Stimulated activated CD4-positive, alpha-beta T cell treated with anti-CD3 and anti-CD28 coated beads, Interleukin-15, amount 100 ng/mL, for 24 hours (primary cell): Measurements from ENCODE around the gene RANGRF.
A peak's percentile ranks its signal among the peaks of the same experiment; 100 is the strongest.

ENCODE experiments used
- DNase-seq: peaks from one replicate; pipeline ENCODE4 v3.0.0-alpha.2; 2020

RANGRF gene

DNA sequence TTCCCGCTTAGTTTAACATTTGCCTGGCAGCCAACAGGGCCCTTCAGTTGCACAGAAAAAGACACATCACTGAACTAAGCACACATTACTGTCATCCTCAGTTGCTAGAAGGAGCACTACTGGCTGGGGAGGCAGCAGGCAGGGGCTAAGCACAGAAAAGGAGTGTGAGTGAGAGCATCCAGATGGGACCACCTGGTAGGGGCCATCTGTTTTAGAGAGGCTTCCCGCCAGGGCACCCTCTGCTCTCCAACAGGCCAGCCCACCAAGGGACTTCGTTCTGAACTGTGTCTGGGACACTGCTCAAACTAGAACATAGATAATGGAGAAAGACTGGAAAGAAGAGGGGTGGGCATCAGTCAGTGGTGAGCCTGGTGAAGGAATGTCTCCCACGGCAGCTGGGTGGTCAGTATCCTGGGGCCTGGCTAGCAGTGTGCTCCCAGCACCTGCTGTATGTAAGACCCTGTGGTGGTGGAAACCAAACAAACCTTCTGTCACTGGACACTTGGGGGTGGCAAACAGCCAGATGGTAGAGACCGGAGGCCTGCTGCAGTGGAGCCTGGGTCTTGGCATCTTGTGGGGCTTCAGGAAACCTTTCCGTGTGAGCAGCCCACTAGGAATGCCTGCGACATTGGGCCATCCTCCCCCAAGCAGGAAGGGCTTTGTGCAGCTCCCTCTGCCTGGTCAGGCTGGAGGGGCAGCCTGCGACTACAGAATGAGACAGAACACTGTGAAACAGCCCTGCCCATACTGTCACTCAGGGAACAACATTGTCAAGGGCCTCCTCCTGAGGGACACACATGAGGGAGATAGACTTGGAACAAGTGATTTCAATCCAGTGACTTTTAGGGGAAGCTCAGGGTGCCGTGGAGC, 12.8 kb upstream of the RANGRF start:
- DNase-seq: no peak

DNA sequence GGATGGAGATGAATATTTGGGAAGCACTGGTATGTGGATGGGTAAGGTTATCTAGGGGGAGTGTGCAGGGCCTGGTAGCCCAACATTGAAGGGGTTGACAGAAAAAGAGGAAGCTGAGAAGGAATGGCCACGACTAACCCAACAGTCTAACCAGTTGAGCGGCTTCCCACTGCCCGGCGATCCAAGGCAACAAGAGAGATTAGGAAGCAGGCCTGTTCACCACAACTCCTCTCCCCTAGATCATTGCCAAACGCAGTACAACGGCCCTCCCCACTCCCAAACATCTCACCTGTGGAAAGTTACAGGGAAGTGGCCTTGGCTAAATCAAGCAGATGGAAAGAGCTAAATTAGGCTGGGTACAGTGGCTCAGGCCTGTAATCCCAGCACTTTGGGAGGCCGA, 11.2 kb upstream of the RANGRF start:
- DNase-seq: no peak

DNA sequence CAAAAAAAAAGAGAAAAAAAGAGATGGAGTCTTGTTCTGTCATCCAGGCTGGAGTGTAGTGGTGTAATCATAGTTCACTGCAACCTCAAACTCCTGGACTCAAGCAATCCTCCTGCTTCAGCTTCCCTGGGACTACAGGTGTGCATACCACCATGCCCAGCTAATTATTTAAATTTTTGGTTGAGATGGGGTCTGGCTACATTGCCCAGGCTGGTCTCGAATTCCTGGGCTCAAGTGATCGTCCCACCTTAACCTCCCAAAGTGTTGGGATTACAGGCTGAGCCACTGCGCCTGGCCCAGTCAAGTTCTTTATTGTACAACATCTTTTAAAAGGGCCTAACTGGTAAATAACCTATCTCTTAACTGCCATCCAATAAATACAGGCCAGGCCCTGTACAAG, 6.1 kb upstream of the RANGRF start:
- no peak for DNase-seq

DNA sequence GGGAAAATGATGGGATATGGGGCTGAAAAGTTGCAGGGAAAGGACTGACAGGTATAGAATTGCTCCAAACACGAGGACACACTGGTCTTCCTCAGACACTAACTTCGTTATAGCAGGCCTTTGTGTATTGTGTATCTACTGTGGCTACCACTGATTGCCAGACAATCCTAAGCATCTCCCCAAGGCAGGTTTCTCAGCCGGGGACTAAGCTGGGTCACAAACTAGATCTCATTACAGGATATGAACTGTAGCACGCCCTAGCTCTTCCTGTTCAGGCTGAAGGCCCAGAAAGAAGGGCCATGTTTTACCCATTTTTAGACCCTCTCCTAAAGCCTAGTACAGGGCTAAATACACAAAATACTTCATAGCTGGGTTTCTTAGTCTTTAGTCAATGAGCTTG, 5.1 kb upstream of the RANGRF start:
- DNase-seq: no peak

DNA sequence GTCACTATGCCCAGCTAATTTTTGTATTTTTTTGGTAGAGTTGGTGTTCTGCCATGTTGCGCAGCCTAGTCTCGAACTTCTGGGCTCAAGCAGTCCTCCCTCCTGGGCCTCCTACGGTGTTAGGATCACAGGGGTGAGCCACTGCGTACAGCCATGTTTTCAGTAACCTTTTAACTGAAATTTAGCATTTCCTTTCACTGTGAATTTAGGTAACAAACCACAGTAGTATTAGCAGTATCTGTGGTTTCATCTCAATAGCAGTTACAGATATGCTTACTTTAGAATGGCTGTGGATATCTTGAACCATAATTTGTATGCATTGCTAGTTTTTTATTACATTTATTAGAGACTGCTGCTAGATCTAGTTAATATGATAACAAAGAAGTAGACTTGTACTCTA, 4.3 kb upstream of the RANGRF start:
- no peak for DNase-seq

DNA sequence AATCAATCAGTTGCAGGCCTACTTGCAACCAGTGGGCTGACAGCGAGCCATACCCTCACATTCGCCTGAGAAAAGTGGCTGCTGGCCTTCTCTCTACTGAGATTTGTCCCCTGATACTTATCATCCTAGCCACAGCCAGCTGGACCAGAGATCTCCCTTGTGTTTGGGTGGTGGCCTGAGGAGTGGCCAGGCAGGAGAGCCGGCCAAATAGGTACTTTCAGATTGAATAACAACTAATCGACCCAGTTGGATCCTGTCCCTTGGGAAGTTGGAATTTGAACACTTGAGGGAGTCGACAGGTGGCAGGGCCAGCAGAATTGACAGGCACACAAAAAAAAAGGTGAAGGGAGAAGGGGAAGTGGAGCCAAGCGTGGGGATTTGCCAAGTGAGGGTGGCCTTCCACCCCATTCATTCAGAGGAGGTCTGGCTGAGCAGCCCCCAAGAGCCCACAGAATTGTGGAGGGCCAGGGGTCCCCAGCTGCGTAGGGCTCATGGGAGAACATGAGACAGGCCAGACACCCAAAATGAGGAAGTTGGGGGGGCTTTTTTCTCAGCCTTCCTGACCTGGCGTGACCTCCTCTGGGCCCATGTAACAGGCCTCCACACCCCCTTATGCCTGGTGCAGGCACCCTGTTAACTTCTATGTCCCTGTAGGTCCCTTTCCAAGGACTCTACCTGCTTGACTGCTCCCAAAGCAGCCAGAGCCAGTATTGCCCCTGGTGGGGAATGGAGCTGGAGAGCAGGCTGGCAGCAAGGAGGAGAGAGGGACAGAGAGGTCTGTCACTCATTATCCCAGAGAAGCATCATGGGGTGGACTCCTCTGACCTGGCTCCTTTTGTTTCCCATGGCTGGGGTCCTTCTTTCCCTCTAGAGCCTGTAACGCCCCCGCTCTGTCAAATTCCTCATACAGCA, 2.9 kb upstream of the RANGRF start:
- DNase-seq: no peak

DNA sequence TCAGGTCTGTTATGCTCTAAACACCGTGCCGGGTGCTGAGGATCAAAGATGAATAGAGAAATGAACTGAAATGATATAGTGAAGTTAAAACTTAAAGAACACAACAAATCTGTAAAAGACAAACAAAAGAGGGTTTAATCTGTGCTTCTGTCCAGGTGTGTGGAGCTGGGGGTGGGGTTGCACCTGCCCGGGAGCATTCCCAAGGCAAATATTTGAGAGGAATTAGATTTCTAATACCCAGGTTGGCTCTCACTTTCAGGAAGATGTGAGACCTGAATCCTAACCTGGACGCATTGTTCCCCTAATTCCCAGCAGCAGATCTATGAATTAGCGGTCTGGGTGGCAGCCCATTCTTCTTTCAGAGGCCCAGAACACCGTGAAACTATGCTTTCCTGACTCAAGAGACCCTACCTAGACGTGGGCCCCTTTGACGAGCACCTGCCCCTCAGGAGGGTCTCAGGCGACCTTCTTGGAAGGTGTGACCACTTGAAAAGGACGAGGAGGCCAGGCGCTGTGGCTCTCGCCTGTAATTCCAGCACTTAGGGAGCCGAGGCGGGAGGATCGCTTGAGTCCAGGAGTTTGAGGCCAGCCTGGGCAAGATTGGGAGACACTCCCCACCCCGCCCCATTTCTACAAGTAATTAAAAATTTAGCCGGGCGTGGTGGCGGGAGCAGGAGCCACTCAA, 677 bp upstream of the RANGRF start:
- no peak for DNase-seq

DNA sequence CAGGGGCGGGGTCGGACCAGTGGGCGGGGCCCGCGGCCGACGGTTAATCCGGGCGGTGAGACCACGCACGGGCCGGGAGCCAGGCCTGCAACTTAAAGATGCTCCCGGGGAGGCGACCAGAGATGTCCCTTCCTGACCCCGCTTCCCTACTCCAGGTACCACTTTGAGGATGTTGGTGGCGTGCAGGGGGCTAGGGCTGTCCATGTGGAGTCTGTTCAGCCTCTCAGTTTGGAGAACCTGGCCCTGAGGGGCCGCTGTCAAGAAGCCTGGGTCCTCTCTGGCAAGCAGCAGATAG, 580 bp downstream of the RANGRF start:
- DNase-seq: peak; percentile 90

DNA sequence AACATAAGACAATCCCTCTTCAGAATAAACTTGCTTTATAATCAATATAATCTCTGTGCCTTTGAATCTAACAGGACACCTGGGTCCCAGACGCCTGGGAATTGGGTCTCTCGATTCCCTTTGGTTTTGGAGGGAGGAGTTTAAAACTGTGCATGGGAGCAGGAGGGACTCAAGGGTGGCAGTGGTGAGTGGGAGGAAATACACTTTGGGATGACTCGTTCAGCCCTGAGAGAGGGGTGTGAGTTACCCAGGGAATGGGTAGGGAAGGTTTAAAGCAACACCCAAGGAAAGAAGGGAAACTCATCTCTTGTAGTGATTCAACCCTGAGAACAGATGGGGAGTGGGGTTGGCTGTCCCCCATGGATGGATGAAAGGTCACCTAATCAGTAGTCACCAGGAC, 1.6 kb downstream of the RANGRF start:
- DNase-seq: no peak

DNA sequence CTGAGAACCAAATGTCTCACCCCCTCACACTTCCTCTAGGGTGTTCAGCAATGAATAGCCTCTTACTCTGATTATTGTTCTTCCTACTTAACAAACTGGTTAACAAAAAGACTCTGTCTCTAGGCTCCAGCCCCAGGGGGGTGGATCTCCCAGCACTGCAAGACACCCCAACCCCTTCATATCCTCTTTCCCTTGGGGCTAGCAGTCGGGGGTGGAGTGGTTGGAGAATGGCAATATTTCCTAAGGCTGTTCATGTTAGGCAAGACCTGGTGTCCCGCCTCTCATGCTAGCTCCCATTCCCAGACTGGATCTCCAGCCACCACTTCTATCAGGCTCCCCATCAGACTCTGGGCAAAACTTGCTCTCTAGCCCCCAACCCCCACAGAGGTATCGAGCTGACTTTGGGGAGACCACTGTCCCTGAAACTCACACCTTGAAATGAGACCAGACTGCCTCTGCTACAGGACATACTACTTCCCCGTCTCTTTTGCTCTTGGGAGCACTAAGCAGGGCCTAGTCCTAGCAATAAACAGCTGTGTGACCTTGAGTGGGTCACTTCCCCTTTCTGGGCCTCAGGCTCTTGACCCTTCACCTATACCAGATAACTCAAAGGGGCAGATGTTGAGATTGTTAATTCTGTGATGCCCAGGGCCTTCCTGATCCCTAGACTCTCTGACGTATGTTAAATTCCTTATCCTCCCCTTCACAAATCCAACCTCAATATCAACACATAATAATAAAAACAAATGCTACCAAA, 4.3 kb downstream of the RANGRF start:
- no peak for DNase-seq

DNA sequence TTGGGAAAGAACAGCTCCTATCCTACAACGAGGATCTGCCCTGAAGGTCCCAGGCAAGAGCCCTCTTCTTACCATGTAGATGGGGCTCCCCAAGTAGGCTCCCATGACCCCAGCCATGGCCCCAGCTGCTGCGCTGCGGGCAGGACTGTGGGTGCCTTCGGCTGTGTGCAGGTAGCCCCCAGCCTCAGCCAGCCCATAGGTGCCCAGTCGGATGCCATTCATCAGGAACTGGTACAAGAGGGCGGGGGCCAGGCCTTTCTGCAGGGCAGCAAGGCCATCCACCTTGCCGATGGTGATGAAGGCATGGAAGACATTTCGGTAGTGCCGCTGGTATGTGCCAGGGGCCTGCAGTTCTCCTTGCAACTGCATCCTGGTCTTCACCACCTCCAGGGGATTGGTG, 5.9 kb downstream of the RANGRF start:
- no peak for DNase-seq

DNA sequence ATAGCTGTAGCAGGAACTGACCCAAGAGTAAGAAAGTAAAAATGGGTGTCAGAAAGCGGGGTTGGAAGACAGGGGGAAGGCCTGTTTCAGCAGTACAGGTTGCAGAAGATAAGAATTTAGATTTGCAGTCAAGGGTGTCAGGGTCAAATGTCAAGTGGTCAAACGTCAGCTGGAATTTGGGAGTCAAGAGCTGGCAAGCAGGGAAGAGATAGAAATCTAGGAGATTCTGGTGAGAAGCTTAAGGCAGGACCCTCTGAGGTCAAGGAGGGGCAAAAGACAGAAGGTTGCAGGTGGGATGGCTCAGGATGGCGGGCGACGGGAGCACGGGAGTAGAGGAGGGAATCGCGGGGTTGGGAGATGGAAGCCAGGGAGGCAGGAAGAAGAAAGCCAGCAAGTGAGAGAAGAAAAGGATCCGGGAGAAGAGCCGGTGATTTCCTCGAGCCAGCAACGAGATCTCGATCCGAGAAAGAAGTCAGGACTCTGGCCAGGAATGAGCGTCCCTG, 6.4 kb downstream of the RANGRF start:
- no peak for DNase-seq

DNA sequence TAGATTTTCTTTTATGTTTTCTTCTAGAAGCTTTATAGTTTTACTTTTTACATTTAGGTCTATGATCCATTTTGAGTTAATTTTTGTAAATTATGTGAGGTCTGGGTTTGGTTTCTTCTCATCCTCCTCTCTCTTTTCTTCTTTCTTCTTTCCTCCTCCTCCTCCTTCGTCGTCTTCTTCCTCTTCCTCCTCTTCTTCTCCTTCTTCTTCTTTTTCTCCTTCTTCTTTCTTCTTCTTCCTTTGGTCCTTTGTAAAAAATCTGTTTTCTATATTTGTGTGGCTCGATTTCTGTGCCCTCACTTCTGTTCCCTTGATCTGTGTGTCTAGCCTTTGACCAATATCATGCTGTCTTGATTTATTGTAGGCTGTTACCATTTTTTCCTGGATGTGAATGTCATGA, 11.8 kb downstream of the RANGRF start:
- DNase-seq: no peak

DNA sequence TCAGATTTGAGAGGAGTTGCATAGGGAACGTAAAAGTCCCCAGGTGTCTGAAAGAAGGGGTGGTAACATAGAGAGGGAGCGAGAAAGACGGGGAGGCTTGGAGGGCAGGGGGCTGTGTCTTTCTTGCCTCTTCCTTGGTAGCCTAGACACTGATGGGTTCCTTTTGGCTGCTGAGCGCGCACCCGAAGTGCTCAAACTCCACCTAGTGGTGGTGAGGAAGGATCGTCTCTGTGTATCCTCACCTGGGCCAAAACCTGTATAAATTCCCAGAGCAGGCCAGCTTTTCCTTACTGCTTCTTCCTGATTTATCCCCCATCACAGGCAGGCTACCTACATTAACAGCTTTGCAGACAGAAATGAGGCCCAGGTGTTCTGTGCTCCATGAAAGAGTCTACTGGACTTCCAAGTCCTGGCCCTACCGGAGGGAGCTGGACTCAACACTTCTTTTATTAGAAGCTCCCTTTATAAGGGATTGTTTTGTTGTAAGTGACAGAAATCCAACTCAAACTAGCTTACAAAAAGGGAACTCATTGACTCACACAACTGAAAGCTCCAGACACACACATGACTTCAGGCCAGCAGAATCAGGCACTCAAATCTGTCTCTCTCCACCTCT, 12.3 kb downstream of the RANGRF start:
- DNase-seq: peak; percentile 65

DNA sequence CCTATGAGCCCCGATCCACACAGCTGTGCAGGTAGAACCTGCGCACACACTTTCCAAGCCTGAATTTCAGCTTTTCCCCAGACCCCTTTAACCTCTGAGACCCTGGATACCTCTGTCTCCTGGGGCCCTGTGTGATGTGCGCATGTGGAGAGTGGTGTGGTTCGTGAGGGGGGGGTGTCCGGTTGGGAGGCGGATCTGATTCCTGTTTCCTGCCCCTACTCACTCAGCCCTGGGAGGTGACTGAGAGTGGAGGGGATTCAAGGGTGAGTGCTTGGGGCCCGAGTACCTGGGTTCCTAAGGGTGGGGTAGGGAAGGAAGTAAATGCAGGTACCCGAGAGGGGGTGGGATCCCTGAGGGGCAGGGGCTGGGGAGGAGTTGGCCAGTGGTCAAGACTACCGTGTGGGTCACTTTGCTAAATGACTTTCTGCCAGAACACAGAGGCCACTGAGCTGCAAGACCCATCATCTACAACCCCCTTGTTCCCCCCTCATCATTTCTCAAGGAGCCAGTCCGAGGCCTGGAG, 22.2 kb downstream of the RANGRF start:
- no peak for DNase-seq

DNA sequence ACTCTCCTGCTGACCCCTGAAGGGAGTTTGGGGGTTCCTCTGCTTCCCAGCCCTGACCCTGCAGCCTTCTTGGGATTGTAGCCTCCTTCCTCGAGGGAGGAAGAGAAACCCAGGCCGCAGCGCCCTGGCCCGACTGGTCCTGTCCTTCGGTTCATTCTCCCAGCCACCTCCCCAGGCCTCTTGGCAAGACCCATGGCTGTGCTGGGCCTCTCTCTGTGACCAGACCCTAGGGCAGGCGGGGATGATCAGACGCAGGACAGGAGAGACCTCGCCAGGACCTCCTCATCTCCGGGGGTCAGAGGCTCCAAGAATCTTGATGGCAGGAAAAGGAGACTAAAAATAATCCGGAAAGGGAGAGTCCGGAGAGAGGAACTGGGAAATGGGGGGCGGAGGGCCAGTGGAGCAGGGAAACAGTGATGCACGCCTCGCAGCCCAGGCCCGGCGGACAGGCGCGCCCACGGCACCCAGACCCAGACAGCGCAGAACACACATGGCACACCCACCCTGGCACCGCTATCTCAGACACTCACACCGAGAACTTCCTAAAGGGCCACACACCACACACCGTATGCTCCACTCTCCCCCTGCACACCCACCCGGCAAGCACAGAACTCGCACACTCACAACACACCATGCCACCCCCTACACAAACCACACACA, 22.8 kb downstream of the RANGRF start:
- no peak for DNase-seq

DNA sequence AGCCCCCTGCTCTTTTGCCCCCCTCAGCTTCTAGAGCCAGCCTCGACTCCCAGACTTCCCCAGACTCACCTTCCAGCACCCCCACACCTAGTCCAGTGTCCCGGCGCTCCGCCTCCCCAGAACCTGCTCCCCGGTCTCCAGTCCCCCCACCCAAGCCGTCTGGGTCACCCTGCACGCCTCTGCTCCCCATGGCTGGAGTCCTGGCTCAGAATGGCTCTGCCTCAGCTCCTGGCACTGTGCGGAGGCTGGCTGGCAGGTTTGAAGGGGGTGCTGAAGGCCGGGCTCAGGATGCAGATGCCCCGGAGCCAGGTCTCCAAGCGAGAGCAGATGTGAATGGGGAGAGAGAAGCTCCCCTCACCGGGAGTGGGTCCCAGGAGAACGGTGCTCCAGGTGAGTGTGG, 23.8 kb downstream of the RANGRF start:
- DNase-seq: no peak

DNA sequence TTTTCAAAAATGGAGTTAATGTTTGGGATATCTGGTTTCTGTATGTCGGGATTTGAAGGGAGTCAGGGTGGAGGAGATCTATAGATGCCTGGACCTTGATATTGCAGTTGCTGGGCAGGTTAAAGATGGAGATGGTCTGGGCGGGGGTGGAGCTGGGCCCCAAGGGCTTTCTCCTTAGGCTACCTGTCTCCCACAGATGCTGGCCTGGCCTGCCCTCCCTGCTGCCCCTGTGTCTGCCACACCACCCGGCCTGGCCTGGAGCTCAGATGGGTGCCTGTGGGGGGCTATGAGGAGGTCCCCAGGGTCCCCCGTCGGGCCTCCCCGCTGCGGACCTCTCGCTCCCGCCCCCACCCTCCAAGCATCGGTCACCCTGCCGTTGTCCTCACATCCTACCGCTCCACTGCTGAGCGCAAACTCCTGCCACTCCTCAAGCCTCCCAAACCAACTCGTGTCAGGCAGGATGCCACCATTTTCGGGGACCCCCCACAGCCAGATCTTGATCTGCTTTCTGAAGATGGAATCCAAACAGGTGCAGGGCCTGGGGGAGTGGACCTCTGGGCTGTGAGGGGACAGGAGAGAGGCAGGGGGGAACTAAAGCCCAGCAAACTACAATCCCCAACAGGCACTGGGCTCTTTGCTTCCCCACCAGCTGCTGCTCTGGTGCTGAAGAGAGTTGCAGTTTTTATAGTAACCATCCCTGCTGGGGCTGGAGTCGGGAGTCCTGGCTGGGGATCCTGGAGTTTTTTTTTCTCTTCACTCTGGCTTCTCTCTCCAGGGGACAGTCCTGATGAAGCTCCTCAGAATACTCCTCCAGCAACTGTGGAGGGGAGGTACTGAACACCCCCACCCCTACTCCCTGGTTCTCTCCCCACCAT, 24.5 kb downstream of the RANGRF start:
- DNase-seq: no peak

DNA sequence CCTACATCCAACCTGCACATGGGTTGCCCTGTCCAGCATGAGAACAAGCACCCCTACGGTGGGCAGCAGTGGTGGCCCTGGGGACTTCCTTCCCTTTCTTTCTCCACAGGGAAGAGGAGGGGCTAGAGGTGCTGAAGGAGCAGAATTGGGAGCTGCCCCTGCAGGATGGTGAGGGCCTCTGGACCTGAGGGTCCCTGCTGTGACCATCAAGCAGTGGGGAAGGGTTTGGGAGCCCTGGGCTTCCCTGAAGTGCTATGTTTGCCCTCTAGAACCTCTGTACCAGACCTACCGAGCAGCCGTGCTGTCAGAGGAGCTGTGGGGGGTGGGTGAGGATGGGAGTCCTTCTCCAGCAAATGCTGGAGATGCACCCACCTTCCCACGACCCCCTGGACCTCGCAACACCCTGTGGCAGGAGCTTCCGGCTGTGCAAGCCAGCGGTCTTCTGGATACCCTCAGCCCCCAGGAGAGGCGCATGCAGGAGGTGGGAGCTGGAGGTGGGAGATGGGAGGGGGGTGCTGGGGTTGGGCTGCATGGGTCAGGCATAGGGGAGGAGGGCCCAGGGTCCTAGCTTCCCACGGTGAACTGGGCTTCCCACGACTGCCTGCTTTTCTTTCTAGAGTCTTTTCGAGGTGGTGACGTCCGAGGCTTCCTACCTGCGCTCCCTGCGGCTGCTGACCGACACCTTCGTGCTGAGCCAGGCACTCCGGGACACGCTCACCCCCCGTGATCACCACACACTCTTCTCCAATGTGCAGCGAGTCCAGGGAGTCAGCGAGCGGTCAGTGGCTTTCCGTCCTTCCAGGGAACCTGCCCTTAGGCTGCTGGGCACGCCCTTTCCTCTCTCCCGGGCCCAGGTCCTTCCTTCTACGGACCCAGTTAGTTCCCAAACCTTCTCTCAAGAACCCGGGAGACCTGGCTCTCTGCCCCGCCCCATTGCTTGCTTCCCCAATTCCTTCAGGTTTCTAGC, 26.6 kb downstream of the RANGRF start:
- no peak for DNase-seq
